H1 (cell line): ENCODE results near the gene CFB.

Experiments used
- EZH2 ChIP-seq: fragments of 200-600 bp; sonication (generic); IDR thresholded peaks from 2 replicates; pipeline ENCODE4 v1.7.1; 2012; ENCODE audit warnings: low read depth, mild to moderate bottlenecking, moderate library complexity, low read length, inconsistent platforms; ENCODE audit not compliant: severe bottlenecking
- MAFK ChIP-seq: IDR thresholded peaks from 2 replicates; pipeline ENCODE4 v1.6.1; 2012; ENCODE audit warnings: low read depth, mild to moderate bottlenecking, improper control_type of control experiment, low read length
- PHF8 ChIP-seq: fragments of 200-600 bp; sonication (generic); conservative IDR thresholded peaks from 2 replicates; pipeline ENCODE4 v1.7.1; 2012; ENCODE audit warnings: low read depth, mild to moderate bottlenecking, inconsistent platforms, low read length, moderate library complexity
- POLR2A ChIP-seq, 2 experiments: IDR thresholded peaks; 1 replicate in 1 of 2; 2 replicates in 1 of 2; pipeline ENCODE4 v1.6.1; 2011; ENCODE audit warnings: low read depth in 2 of 2, low read length in 2 of 2, mild to moderate bottlenecking in 2 of 2; ENCODE audit errors: control extremely low read depth in 1 of 2
- POLR2AphosphoS5 ChIP-seq: IDR thresholded peaks from 2 replicates; pipeline ENCODE4 v1.6.1; 2011; ENCODE audit warnings: low read depth, low read length
- RFX5 ChIP-seq: IDR thresholded peaks from 2 replicates; pipeline ENCODE4 v1.6.1; 2011; ENCODE audit warnings: low read depth, low read length, improper control_type of control experiment, borderline replicate concordance
- SRF ChIP-seq: IDR thresholded peaks from 2 replicates; pipeline ENCODE4 v1.6.1; 2011; ENCODE audit warnings: mild to moderate bottlenecking, low read depth, low read length, moderate library complexity
- TAF1 ChIP-seq: IDR thresholded peaks from 2 replicates; pipeline ENCODE4 v1.6.1; 2011; ENCODE audit warnings: mild to moderate bottlenecking, low read depth, low read length
- TCF12 ChIP-seq: IDR thresholded peaks from 2 replicates; pipeline ENCODE4 v1.6.1; 2011; ENCODE audit warnings: low read depth, mild to moderate bottlenecking, low read length
- TF ChIP-seq, protein P1 (sequence below), 3 experiments: IDR thresholded peaks; 1 replicate in 2 of 3; 2 replicates in 1 of 3; pipeline versions ENCODE4 v1.5.1 to v1.6.1; 2011; ENCODE audit warnings: low read length in 3 of 3, mild to moderate bottlenecking in 3 of 3, inconsistent platforms in 2 of 3, low read depth in 1 of 3, moderate library complexity in 1 of 3; ENCODE audit not compliant: insufficient read depth in 1 of 3; ENCODE audit errors: control extremely low read depth in 1 of 3

DNA sequence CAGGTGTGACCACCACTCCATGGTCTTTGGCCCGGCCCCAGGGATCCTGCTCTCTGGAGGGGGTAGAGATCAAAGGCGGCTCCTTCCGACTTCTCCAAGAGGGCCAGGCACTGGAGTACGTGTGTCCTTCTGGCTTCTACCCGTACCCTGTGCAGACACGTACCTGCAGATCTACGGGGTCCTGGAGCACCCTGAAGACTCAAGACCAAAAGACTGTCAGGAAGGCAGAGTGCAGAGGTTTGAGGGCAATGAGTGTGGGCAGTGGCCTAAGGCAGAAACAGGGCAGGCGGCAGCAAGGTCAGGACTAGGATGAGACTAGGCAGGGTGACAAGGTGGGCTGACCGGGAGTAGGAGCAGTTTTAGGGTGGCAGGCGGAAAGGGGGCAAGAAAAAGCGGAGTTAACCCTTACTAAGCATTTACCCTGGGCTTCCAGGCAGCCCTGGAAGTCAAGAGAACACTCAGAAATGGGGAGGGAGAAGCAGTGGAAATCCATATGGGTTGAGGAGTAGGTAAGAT, 533 bp downstream of the CFB start:
- no peak for TF ChIP-seq TCF12
- no peak for TF ChIP-seq MAFK
- TF ChIP-seq POLR2AphosphoS5: no peak
- TF ChIP-seq EZH2: no peak
- TF ChIP-seq, protein P1, sequence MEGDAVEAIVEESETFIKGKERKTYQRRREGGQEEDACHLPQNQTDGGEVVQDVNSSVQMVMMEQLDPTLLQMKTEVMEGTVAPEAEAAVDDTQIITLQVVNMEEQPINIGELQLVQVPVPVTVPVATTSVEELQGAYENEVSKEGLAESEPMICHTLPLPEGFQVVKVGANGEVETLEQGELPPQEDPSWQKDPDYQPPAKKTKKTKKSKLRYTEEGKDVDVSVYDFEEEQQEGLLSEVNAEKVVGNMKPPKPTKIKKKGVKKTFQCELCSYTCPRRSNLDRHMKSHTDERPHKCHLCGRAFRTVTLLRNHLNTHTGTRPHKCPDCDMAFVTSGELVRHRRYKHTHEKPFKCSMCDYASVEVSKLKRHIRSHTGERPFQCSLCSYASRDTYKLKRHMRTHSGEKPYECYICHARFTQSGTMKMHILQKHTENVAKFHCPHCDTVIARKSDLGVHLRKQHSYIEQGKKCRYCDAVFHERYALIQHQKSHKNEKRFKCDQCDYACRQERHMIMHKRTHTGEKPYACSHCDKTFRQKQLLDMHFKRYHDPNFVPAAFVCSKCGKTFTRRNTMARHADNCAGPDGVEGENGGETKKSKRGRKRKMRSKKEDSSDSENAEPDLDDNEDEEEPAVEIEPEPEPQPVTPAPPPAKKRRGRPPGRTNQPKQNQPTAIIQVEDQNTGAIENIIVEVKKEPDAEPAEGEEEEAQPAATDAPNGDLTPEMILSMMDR (IDR thresholded peaks at IDR 0.05; ENCODE audit: control extremely low read depth in 1 of 3, insufficient read depth in 1 of 3, low read depth in 1 of 3, low read length in 3 of 3): no peak
- TF ChIP-seq PHF8: no peak
- no peak for TF ChIP-seq SRF
- TF ChIP-seq TAF1: no peak
- TF ChIP-seq POLR2A (IDR thresholded peaks at IDR 0.05; ENCODE audit: control extremely low read depth in 1 of 2, low read depth in 2 of 2, low read length in 2 of 2): no peak
- TF ChIP-seq RFX5: no peak
